Measurements from ENCODE around the gene MAGT1. TPM values are rescaled to one million over a fixed set of nuclear protein-coding genes. Genes with fewer than 3 reads are reported as not detected.
A peak's percentile ranks its signal among the peaks of the same experiment; 100 is the strongest.
"Not testable (repeated sequence)": the region's sequence is repeated elsewhere in the genome, so short reads cannot be mapped to it uniquely, and the experiment has no call there.

Gene MAGT1
- total RNA-seq (2021): 32.2 to 37.1 TPM (median 33.6 TPM) in 3 replicates
- Bru-seq, nascent RNA: percentile 64 among the genes with signal in this experiment
- long read RNA-seq, experiment 1, full-length matches to known transcripts: 19 of 43 reads
- long read RNA-seq, experiment 1, partial matches to known transcripts: 4 of 43 reads
- long read RNA-seq, experiment 1, other reads (novel, unspliced or antisense): 20 of 43 reads
- long read RNA-seq, experiment 2, full-length matches to known transcripts: 11 of 56 reads
- long read RNA-seq, experiment 2, partial matches to known transcripts: 1 of 56 reads
- long read RNA-seq, experiment 2, other reads (novel, unspliced or antisense): 44 of 56 reads
- long read RNA-seq, experiment 3, full-length matches to known transcripts: 8 of 14 reads
- long read RNA-seq, experiment 3, partial matches to known transcripts: 1 of 14 reads
- long read RNA-seq, experiment 3, other reads (novel, unspliced or antisense): 5 of 14 reads

GRCh38 chrX:77894921-77895886, at the start of gene MAGT1:
Gene MAGT1, minus strand, starts transcription at chrX:77895435. Its CDS starts 25 bp downstream, at chrX:77895410.
- Mint-ChIP-seq H3K36me3 (peaks cover 9% of the 10 kb centered on the region), H3K4me3 (peak within 1 kb of the TSS; percentile 97), H3K9me3 (no peaks in the 10 kb centered on the region), H3K27me3 (ENCODE audit: low read depth) (no peaks in the 10 kb centered on the region), H3K27ac (peak within 1 kb of the TSS; percentile 100), H3K4me1 (no peaks in the 10 kb centered on the region)
- ChIA-PET CTCF (no interaction called here), POLR2A (interaction anchor here (0.6 to 1.0 kb wide), 3 partner anchors 117 to 212 kb away, joined by 3 read pairs; no protein-coding TSS in a partner anchor)
- DNase-seq (ENCODE audit: low spot score) (peak; percentile 86), ATAC-seq (peak; percentile 93)
- no peak for TF ChIP-seq MLX (CRISPR knock-in tag; IDR thresholded peaks at IDR 0.05)
- no peak for TF ChIP-seq E2F1 (CRISPR knock-in tag; IDR thresholded peaks at IDR 0.05)
- TF ChIP-seq MXD4 (CRISPR knock-in tag; IDR thresholded peaks at IDR 0.05; ENCODE audit: borderline replicate concordance): no peak
- TF ChIP-seq USF2 (CRISPR knock-in tag; IDR thresholded peaks at IDR 0.05): no peak
- TF ChIP-seq NFYB (CRISPR knock-in tag; conservative IDR thresholded peaks at IDR 0.05; ENCODE audit: low read depth): peak; percentile 51; the same call in 1 of the 2 replicates
- TF ChIP-seq SP1 (CRISPR knock-in tag; conservative IDR thresholded peaks at IDR 0.05): peak; percentile 59
- peak; percentile 63; the same call in 1 of the 2 replicates for TF ChIP-seq CREM (CRISPR knock-in tag; IDR thresholded peaks at IDR 0.05)
- no peak for TF ChIP-seq ZSCAN18 (CRISPR knock-in tag; IDR thresholded peaks at IDR 0.05)
- TF ChIP-seq ARID4B (CRISPR knock-in tag; IDR thresholded peaks at IDR 0.05; ENCODE audit: borderline replicate concordance): 0 out of 2 replicates have a peak, but pooled peaks have one; percentile 35
- no peak for TF ChIP-seq NR1H2 (CRISPR knock-in tag; IDR thresholded peaks at IDR 0.05)

GRCh38 chrX:77945031-77945430, 49.8 kb upstream of the MAGT1 start:
- ATAC-seq; H3K4me3 Mint-ChIP-seq; H3K4me1 Mint-ChIP-seq; DNase-seq (ENCODE audit: low spot score); CTCF ChIA-PET; H3K36me3 Mint-ChIP-seq; H3K27ac Mint-ChIP-seq; H3K27me3 Mint-ChIP-seq (ENCODE audit: low read depth); H3K9me3 Mint-ChIP-seq; POLR2A ChIA-PET: not testable (repeated sequence)

All from WTC11 (cell line).